H9 (cell line): ENCODE data around the gene ATP8B4. TPM values are rescaled to one million over a fixed set of nuclear protein-coding genes. Genes with fewer than 3 reads are reported as not detected.

Experiments used
- DNase-seq: peaks from one replicate; pipeline ENCODE4 v3.0.0-alpha.2; 2017
- H2AFZ ChIP-seq: one replicate; pipeline ENCODE4 v1.6.1; 2013; ENCODE audit warnings: mild to moderate bottlenecking, low read length, control low read depth, moderate library complexity
- H2AK5ac ChIP-seq: 2 replicates; pipeline ENCODE4 v1.6.1; 2013; ENCODE audit warnings: low read length, control low read depth, mixed read lengths; ENCODE audit not compliant: insufficient read length
- H2BK120ac ChIP-seq: one replicate; pipeline ENCODE4 v1.6.1; 2013; ENCODE audit warnings: low read depth, mild to moderate bottlenecking, low read length, control low read depth, inconsistent platforms; ENCODE audit not compliant: poor library complexity, severe bottlenecking
- H2BK12ac ChIP-seq: 2 replicates; pipeline ENCODE4 v1.6.1; 2013; ENCODE audit warnings: low read length, control low read depth, mixed read lengths, low read depth; ENCODE audit not compliant: insufficient read length
- H2BK15ac ChIP-seq: 2 replicates; pipeline ENCODE4 v1.6.1; 2013; ENCODE audit warnings: low read depth, low read length, control low read depth
- H2BK20ac ChIP-seq: one replicate; pipeline ENCODE4 v1.6.1; 2013; ENCODE audit warnings: low read depth, mild to moderate bottlenecking, low read length, control low read depth, inconsistent platforms; ENCODE audit not compliant: poor library complexity, severe bottlenecking
- H2BK5ac ChIP-seq: 2 replicates; pipeline ENCODE4 v1.6.1; 2013; ENCODE audit warnings: low read length, control low read depth, mixed read lengths; ENCODE audit not compliant: insufficient read length
- H3K14ac ChIP-seq: 2 replicates; pipeline ENCODE4 v1.6.1; 2013; ENCODE audit warnings: low read length, control low read depth; ENCODE audit not compliant: insufficient read depth
- H3K18ac ChIP-seq: 2 replicates; pipeline ENCODE4 v1.6.1; 2013; ENCODE audit warnings: low read depth, mild to moderate bottlenecking, mixed read lengths, low read length, control low read depth; ENCODE audit not compliant: insufficient read length
- H3K23ac ChIP-seq: 2 replicates; pipeline ENCODE4 v1.6.1; 2013; ENCODE audit warnings: low read length, control low read depth, mixed read lengths, low read depth; ENCODE audit not compliant: insufficient read length
- H3K23me2 ChIP-seq: 2 replicates; pipeline ENCODE4 v1.6.1; 2013; ENCODE audit warnings: low read depth, mild to moderate bottlenecking, mixed read lengths, low read length, control low read depth; ENCODE audit not compliant: insufficient read length, poor library complexity, severe bottlenecking
- H3K27ac ChIP-seq: 2 replicates; pipeline ENCODE4 v1.5.1; 2013; ENCODE audit warnings: low read length, control low read depth, mixed read lengths, low read depth; ENCODE audit not compliant: insufficient read length
- H3K27me3 ChIP-seq: 2 replicates; pipeline ENCODE4 v1.6.1; 2013; ENCODE audit warnings: low read length, control low read depth, inconsistent platforms; ENCODE audit not compliant: insufficient read depth
- H3K4ac ChIP-seq: 2 replicates; pipeline ENCODE4 v1.6.1; 2013; ENCODE audit warnings: low read depth, mild to moderate bottlenecking, control low read depth, inconsistent platforms, low read length, moderate library complexity
- H3K4me1 ChIP-seq: 2 replicates; pipeline ENCODE4 v1.6.1; 2013; ENCODE audit warnings: low read length, control low read depth, inconsistent platforms; ENCODE audit not compliant: insufficient read depth
- H3K4me2 ChIP-seq: 2 replicates; pipeline ENCODE4 v1.6.1; 2013; ENCODE audit warnings: low read length, control low read depth, mixed read lengths; ENCODE audit not compliant: insufficient read length, insufficient read depth
- H3K56ac ChIP-seq: 2 replicates; pipeline ENCODE4 v1.6.1; 2013; ENCODE audit warnings: low read depth, mild to moderate bottlenecking, mixed read lengths, low read length, control low read depth; ENCODE audit not compliant: insufficient read length
- H3K79me1 ChIP-seq: 2 replicates; pipeline ENCODE4 v1.6.1; 2013; ENCODE audit warnings: low read depth, mild to moderate bottlenecking, moderate library complexity, low read length, control low read depth, inconsistent platforms; ENCODE audit not compliant: insufficient read depth, poor library complexity, severe bottlenecking
- H3K79me2 ChIP-seq: 2 replicates; pipeline ENCODE4 v1.6.1; 2013; ENCODE audit warnings: low read length, control low read depth, inconsistent platforms; ENCODE audit not compliant: insufficient read depth
- H3K9ac ChIP-seq: 2 replicates; pipeline ENCODE4 v1.6.1; 2013; ENCODE audit warnings: low read length, control low read depth, mixed read lengths; ENCODE audit not compliant: insufficient read length; ENCODE audit errors: extremely low read depth
- H3K9me3 ChIP-seq: one replicate; pipeline ENCODE4 v1.6.1; 2013; ENCODE audit warnings: low read depth, low read length, inconsistent platforms; ENCODE audit not compliant: control insufficient read depth
- H3T11ph ChIP-seq: one replicate; pipeline ENCODE4 v1.6.1; 2013; ENCODE audit warnings: mild to moderate bottlenecking, low read length, control low read depth, inconsistent platforms
- H4K20me1 ChIP-seq: one replicate; pipeline ENCODE4 v1.6.1; 2013; ENCODE audit not compliant: control insufficient read depth, insufficient read length, insufficient read depth
- H4K5ac ChIP-seq: 2 replicates; pipeline ENCODE4 v1.6.1; 2013; ENCODE audit warnings: low read depth, mild to moderate bottlenecking, mixed read lengths, low read length, control low read depth; ENCODE audit not compliant: insufficient read length
- H4K8ac ChIP-seq: replicated peaks from 2 replicates; pipeline ENCODE4 v1.6.1; 2013; ENCODE audit warnings: low read length, control low read depth, mixed read lengths, low read depth; ENCODE audit not compliant: insufficient read length
- H4K91ac ChIP-seq: 2 replicates; pipeline ENCODE4 v1.6.1; 2013; ENCODE audit warnings: low read depth, mild to moderate bottlenecking, moderate library complexity, mixed read lengths, low read length, control low read depth; ENCODE audit not compliant: insufficient read length
- H3K27ac Mint-ChIP-seq, 3 experiments: 2 replicates in 2 of 3; 3 replicates in 1 of 3; pipeline ENCODE4 v1.8.0; 2020 to 2021; ENCODE audit warnings: mixed read lengths in 3 of 3, mild to moderate bottlenecking in 1 of 3, moderate library complexity in 1 of 3
- H3K27me3 Mint-ChIP-seq: 2 replicates; pipeline ENCODE4 v1.8.0; 2021; ENCODE audit warnings: low read depth, mild to moderate bottlenecking, moderate library complexity, mixed read lengths
- H3K36me3 Mint-ChIP-seq, 3 experiments: 2 replicates in 2 of 3; 3 replicates in 1 of 3; pipeline ENCODE4 v1.8.0; 2020 to 2021; ENCODE audit warnings: low read depth in 3 of 3, mixed read lengths in 3 of 3; ENCODE audit not compliant: insufficient read depth in 1 of 3
- H3K4me1 Mint-ChIP-seq, 2 experiments: 2 replicates each; pipeline ENCODE4 v1.8.0; 2020; ENCODE audit warnings: mixed read lengths in 2 of 2
- H3K4me3 Mint-ChIP-seq, 2 experiments: 2 replicates in 1 of 2; 3 replicates in 1 of 2; pipeline ENCODE4 v1.8.0; 2020 to 2021; ENCODE audit warnings: mild to moderate bottlenecking in 2 of 2, mixed read lengths in 2 of 2, moderate library complexity in 1 of 2
- H3K9me3 Mint-ChIP-seq, 2 experiments: 2 replicates in 1 of 2; 3 replicates in 1 of 2; pipeline ENCODE4 v1.8.0; 2020; ENCODE audit warnings: mild to moderate bottlenecking in 2 of 2, mixed read lengths in 2 of 2, moderate library complexity in 1 of 2
- total RNA-seq: library from RNA; stranded (reverse); gene quantifications from 2 replicates; pipeline ENCODE4 v1.2.1, GENCODE V29; 2021
- TF ChIP-seq, protein P1 (sequence below): fragments of 200-600 bp; sonication (generic); conservative IDR thresholded peaks from 3 replicates; pipeline ENCODE4 v1.8.0; 2021; ENCODE audit warnings: antibody characterized with exemption, mild to moderate bottlenecking

The ATP8B4 gene
- total RNA-seq, 1 experiment from 2014 or later: 0.52 TPM

DNA sequence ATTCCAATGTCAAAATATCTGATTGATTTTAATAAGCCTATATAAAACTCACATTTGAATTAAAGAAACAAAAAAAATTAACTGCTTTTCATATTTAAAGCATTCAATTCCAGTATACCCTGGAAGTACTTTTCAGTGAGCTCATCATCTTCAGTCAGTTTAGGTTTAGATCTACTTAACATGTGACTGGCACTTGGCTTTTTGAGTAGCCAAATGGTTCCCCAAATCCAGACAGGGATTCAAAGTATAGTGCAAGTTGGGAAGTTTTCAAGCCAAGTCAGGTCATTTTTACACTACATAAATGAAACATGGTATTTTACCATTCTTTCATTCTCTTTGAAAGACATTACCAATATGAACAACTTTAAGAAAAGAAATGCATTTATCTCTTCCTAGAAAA, 57.5 kb downstream of the ATP8B4 start:
- Histone ChIP-seq H3K79me2 (no peaks in the 10 kb centered on the region), H3K27ac (no peak overlapping the region), H3K9ac (no peak overlapping the region), H3K27me3 (no peaks in the 10 kb centered on the region), H3K23ac (no peak overlapping the region), H3T11ph (no peak overlapping the region), H4K91ac (no peak overlapping the region), H3K9me3 (no peaks in the 10 kb centered on the region), H2BK20ac (no peak overlapping the region), H3K4ac (no peak overlapping the region), H3K4me1 (no peaks in the 10 kb centered on the region; the same call in 1 of the 2 replicates), H3K18ac (no peak overlapping the region), H3K14ac (no peak overlapping the region), H3K56ac (no peak overlapping the region), H2BK12ac (no peak overlapping the region), H2BK120ac (no peak overlapping the region), H4K20me1 (no peaks in the 10 kb centered on the region), H4K5ac (no peak overlapping the region), H2AK5ac (no peak overlapping the region), H3K79me1 (no peaks in the 10 kb centered on the region), H3K4me2 (no peak overlapping the region), H2BK15ac (no peak overlapping the region), H2AFZ (no peak overlapping the region), H2BK5ac (no peak overlapping the region), H4K8ac (no peak overlapping the region), H3K23me2 (no peaks in the 10 kb centered on the region)
- H3K36me3 Mint-ChIP-seq: no peaks in the 10 kb centered on the region
- H3K9me3 Mint-ChIP-seq: no peaks in the 10 kb centered on the region
- no peak overlapping the region for H3K4me3 Mint-ChIP-seq
- no peak overlapping the region for H3K27ac Mint-ChIP-seq
- TF ChIP-seq, protein P1, sequence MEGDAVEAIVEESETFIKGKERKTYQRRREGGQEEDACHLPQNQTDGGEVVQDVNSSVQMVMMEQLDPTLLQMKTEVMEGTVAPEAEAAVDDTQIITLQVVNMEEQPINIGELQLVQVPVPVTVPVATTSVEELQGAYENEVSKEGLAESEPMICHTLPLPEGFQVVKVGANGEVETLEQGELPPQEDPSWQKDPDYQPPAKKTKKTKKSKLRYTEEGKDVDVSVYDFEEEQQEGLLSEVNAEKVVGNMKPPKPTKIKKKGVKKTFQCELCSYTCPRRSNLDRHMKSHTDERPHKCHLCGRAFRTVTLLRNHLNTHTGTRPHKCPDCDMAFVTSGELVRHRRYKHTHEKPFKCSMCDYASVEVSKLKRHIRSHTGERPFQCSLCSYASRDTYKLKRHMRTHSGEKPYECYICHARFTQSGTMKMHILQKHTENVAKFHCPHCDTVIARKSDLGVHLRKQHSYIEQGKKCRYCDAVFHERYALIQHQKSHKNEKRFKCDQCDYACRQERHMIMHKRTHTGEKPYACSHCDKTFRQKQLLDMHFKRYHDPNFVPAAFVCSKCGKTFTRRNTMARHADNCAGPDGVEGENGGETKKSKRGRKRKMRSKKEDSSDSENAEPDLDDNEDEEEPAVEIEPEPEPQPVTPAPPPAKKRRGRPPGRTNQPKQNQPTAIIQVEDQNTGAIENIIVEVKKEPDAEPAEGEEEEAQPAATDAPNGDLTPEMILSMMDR: no peak
- no peak for DNase-seq
- H3K4me1 Mint-ChIP-seq: peaks cover 36 to 41% of the 10 kb centered on the region in 2 experiments
- H3K27me3 Mint-ChIP-seq: no peaks in the 10 kb centered on the region
